Vein endothelial cell (primary cell): ENCODE results near the gene PVALB. TPM values are rescaled to one million over a fixed set of nuclear protein-coding genes. Genes with fewer than 3 reads are reported as not detected.

Source experiments
- total RNA-seq: library from RNA; depleted of rRNA; stranded (reverse); fragments of >200 nt; gene quantifications from 2 replicates; pipeline ENCODE4 v1.2.3, GENCODE V29; 2012

Gene PVALB, protein sequence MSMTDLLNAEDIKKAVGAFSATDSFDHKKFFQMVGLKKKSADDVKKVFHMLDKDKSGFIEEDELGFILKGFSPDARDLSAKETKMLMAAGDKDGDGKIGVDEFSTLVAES
- not detected in 2 replicates for total RNA-seq

DNA sequence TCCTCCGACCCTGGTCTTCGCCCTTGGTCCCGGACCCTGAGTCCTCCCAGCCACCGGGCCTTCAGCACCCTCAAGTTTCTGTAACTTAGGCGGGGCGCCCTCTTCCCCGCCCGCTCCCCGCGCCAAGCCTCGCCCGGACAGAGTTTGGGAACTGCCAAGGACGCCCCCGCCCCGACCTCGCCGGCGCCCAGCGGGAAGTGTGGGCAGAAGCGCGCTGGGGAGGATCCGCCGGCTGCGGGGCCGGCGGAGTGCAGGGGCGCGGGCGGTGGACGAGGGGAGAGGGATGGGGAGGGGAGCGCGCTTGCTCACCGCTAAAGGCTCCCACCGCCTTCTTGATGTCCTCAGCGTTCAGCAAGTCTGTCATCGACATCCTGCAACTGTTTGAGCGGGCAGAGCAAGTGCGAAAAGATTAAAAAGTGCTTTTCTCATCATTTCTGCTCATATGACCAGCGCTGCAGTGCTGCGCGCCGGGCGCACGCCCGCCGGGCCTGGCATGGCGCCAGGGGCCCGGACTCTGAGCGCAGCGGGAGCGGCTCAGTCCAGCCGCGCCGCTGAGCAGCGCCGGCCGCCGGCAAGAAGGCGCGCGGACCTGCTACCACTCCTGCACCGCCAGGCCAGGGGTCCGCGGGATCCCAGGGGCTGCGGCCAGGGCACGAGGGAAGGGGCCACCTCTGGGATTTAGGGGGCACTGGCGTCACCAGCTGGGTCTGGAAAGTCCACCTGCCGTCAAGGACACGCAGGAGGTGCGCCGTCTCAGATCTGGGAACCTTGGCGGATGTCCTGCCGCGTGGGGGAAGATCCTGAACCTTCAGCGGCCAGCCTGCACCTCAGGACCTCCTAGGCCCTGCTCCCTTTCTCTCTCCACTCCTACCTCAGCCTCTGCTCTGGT lies at the start of gene PVALB:
Gene PVALB, minus strand, starts transcription at position 400 of the 889 bp plus-strand sequence. Its CDS starts 30 bp downstream, at position 370.

DNA sequence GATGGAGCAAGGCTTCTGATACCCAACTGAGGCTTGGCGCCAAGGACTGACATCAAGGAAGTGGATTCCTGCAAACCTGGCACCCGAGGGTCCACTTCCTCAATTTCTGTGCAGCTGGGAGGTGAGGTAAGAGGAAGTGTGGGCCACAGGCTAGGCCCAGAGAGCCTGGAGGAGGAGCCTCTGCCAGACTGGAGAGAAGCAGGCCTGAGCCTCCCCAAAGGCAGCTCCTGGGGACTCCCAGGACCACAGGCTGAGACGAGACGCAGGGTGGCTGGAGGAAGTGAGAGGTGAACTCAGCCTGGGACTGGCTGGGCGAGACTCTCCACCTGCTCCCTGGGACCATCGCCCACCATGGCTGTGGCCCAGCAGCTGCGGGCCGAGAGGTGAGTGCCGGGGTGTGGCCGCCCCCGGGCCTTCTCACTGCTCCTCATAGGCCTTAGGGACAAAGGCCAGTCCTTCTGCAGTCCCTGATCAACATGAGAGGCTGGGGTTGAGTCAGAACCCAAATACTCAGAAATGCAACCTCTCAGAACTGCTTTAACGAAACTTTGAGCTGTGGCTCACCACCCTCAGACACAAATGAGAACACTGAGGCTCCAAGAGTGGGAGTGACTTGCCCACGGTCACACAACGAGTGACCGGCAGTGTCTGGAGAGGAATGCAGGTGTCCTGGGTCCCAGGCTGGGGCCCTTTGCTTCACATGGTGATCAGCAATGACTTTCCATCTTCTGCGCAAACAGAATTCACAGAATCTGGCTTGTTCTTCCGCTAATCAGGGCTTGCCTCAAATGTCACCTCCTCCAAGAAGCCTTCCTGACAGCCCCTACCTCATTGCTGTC lies 44.2 kb upstream of the PVALB start, which contains the start of gene NCF4:
Gene NCF4, plus strand, starts transcription at position 186 of the 839 bp plus-strand sequence. Its CDS starts 166 bp downstream, at position 352.

GRCh38 chr22:36775964-36776669 lies 40.7 kb downstream of the PVALB start, which contains the start of gene IFT27:
TSS of gene IFT27 (minus strand) at chr22:36776119. CDS start at chr22:36775707, 412 bp downstream.

Other genes starting within 250 kb of the PVALB start
- gene CACNG2, start 113.3 kb downstream of the PVALB start, total RNA-seq = not detected in 2 replicates
- 13.6 and 18.0 TPM in 2 replicates for gene IFT27, start 40.9 kb downstream of the PVALB start, total RNA-seq
- gene NCF4, start 44.0 kb upstream of the PVALB start, total RNA-seq = not detected in 2 replicates
- gene CSF2RB, start 96.6 kb upstream of the PVALB start, total RNA-seq = 15.6 and 21.6 TPM in 2 replicates
- gene TST, start 202.4 kb upstream of the PVALB start, total RNA-seq = 60.7 and 73.8 TPM in 2 replicates
- 103 and 165 TPM in 2 replicates for gene MPST, start 202.7 kb upstream of the PVALB start, total RNA-seq
- gene KCTD17, start 234.7 kb upstream of the PVALB start, total RNA-seq = 33.9 and 37.2 TPM in 2 replicates